GM20000 (cell line): Measurements from ENCODE around the gene ELOVL6.

Experiments
- DNase-seq: peaks from one replicate; pipeline ENCODE4 v3.0.0; 2012; ENCODE audit warnings: low spot score
- TF ChIP-seq, protein P1 (sequence below): IDR thresholded peaks from 2 replicates; pipeline ENCODE4 v1.5.1; 2012; ENCODE audit warnings: mild to moderate bottlenecking, control low read depth; ENCODE audit errors: extremely low read depth, missing control alignments

ELOVL6 gene

DNA sequence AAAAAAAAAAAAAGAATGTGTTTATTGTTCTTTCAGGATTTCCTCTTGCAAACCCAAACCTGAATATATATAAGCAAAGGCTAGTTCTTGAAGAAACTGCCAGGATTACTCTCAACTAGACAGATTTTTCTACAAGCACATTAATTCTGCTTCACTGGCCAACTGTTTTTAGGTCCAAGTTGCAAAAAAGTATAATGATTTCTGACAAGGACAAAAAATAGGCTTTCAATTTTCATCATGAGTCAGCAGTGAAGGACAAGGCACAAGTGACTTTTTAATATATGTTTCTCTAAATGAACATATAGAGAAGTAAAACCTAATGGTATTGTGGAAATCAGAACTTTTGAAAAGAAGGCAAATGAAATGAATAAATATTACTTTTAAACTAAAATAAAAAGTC is 73.7 kb downstream of the ELOVL6 start:
- TF ChIP-seq, protein P1, sequence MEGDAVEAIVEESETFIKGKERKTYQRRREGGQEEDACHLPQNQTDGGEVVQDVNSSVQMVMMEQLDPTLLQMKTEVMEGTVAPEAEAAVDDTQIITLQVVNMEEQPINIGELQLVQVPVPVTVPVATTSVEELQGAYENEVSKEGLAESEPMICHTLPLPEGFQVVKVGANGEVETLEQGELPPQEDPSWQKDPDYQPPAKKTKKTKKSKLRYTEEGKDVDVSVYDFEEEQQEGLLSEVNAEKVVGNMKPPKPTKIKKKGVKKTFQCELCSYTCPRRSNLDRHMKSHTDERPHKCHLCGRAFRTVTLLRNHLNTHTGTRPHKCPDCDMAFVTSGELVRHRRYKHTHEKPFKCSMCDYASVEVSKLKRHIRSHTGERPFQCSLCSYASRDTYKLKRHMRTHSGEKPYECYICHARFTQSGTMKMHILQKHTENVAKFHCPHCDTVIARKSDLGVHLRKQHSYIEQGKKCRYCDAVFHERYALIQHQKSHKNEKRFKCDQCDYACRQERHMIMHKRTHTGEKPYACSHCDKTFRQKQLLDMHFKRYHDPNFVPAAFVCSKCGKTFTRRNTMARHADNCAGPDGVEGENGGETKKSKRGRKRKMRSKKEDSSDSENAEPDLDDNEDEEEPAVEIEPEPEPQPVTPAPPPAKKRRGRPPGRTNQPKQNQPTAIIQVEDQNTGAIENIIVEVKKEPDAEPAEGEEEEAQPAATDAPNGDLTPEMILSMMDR: no peak
- DNase-seq: peak; percentile 28

DNA sequence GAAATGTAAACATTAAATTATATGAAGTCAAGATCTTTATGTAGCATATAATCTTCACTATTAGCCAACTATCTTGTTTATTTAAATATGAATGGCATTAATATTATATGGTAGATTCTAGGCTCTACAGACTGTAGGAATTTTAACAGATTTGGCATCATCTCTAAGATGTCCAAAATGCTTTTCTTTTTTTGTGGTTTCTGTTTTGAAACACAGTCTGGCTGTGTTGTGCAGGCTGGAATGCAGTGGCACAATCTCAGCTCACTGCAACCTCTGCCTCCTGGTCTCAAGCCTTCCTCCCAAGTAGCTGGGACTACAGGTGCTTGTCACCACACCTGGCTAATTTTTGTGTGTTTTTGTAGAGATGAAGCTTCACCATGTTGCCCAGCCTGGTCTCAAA is 76.2 kb downstream of the ELOVL6 start:
- TF ChIP-seq, protein P1: no peak

DNA sequence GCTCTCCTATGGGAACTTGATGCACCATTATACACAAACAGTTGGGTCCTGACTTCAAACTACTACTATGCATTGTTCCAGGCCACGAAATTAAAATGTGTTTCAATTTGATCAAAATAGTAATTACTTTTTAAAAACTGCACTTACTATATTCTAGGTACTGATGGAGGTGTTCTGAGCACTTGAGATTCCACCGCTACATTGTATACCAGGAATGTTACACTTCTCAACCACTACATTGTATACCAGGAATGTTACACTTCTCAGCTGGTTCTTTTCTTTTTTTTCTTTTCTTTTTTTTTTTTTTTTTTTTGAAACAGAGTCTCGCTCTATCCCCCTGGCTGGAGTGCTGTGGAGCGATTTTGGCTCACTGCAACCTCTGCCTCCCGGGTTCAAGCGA is 77.9 kb downstream of the ELOVL6 start:
- no peak for DNase-seq
- TF ChIP-seq, protein P1: no peak

More for the DNA sequence above, 76.2 kb downstream of the ELOVL6 start:
- DNase-seq: no peak

DNA sequence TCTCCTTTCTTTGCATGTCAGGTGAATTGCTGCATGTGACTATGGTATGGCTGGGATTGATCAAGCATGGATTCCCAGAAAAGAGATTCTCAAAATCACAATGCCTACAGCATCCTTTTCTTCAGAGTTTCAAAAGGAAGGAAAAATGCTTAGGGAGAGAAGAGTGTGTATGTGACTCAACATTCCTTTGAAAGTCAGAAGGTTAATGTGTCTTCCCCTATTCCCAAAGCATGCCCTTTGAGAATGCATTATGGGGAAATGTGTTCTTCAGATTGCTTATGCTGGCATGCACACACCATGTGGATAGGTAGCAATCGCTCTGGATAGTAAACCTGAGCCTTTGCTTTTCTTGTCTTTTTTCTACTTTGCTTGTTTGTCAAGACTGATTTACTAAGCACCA is 78.5 kb downstream of the ELOVL6 start:
- TF ChIP-seq, protein P1: no peak
- DNase-seq: no peak

DNA sequence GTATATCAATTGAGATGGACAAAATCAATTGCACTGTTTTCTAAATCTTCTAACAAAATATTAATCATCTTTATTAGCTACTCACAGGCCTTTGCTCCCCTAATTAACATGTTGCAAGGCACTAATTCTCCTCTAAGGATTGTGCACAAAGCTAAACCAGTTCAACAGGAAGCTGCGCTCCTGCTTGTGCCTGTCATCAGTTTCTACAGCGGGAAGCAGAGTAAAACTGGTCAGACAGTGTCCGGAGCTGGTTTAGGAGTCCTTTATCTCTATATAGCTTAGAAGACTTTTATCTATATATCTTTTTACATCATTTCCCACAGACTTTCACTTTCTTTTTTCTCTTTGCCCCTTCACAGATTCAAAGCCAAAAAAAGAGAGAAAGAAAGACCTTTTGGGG is 79.1 kb downstream of the ELOVL6 start:
- TF ChIP-seq, protein P1: no peak
- peak; percentile 10 for DNase-seq

DNA sequence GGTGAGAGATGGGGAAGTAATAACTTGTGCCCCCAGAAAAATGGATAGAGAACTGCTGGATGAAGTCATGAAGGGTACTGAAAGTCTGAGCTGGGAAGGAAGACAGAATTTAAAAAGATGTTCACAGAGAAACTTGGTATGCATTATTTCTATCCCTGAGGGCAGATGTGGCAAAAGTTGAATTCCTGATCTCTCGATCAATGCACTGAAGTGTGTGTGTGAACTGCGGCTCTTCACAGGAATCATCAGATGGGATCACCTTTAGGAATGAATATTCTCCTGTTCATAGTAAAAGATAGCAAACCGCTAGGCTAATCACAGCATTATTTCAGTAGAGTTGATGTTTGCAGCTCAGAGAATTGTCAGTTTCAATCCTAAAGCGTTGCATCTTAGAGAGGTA is 86.4 kb downstream of the ELOVL6 start:
- DNase-seq: no peak
- TF ChIP-seq, protein P1: no peak

DNA sequence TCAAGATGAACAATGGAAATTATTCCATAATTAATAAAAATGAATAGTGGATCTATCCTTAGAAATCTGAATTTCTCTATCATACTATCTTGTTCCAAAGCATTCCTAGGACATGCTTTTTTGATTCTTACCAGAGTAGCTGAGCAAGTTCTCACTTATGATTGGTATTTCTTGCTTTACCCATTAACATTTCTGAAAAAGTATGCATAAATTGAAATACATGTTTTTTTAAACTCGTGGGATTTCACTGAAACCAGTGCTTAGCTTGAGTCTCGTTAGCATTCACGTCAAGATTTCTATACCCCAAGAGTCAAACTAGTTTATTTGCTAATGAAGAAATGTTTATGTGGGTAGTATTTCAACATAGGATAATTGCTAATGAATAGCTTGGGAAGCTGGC is 89.0 kb downstream of the ELOVL6 start:
- TF ChIP-seq, protein P1: no peak
- DNase-seq: no peak

DNA sequence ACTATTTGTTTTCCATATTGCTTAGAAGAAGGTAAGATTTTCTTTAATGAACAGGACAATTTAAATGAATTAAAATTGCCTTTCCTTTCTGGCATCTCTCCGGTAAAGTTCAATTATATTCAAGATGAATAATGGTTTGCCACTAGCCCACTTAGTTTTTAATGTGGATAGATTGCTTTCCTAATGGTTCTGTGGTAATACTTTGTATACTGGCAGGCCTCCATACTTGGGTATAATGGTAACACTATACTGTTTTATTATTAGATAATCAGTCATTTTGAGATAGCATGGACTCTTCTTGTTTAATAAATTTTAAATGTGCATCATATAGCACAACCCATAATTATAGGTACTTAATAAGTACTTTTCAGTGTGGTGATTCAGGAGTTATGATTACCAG is 89.5 kb downstream of the ELOVL6 start:
- DNase-seq: no peak
- TF ChIP-seq, protein P1: no peak
